Activated CD4-positive, CD25-positive, alpha-beta regulatory T cell treated with anti-CD3 and anti-CD28 coated beads, Interleukin-2, amount 50 U/mL, for 24 hours (primary cell): ENCODE results near the gene FKBP1B.
A peak's percentile ranks its signal among the peaks of the same experiment; 100 is the strongest.
"Not testable (repeated sequence)": the region's sequence is repeated elsewhere in the genome, so short reads cannot be mapped to it uniquely, and the experiment has no call there.

Source experiments
- ATAC-seq, 2 donors: fragments of 150-1000 bp; cut with Tn5 transposase; one replicate each; pipeline ENCODE4 v1.10.0; 2021; ENCODE audit warnings: mild to moderate bottlenecking in 1 of 2, moderate library complexity in 1 of 2

Gene FKBP1B

GRCh38 chr2:24049485-24050021 is at the start of gene FKBP1B:
Gene FKBP1B, plus strand, starts transcription at chr2:24049741. Its CDS starts 109 bp downstream, at chr2:24049850.
- ATAC-seq = no peak

GRCh38 chr2:24007693-24008092 is 41.8 kb upstream of the FKBP1B start:
- ATAC-seq = no peak

GRCh38 chr2:24008672-24009366 is 40.7 kb upstream of the FKBP1B start:
- ATAC-seq = no peak

GRCh38 chr2:24009367-24009679 is 40.2 kb upstream of the FKBP1B start:
- no peak for ATAC-seq

- ATAC-seq = peak in 1 of 2 donors; percentile 36
Observed at GRCh38 chr2:24009680-24010476, 39.7 kb upstream of the FKBP1B start, which contains the start of gene MFSD2B. Gene MFSD2B, plus strand, starts transcription at chr2:24010085. Its CDS starts 12 bp downstream, at chr2:24010097.

- no peak for ATAC-seq
Observed at GRCh38 chr2:24010477-24011249, 38.9 kb upstream of the FKBP1B start.

- no peak for ATAC-seq
Observed at GRCh38 chr2:24011250-24012104, 38.1 kb upstream of the FKBP1B start.

GRCh38 chr2:24012521-24013188 is 36.9 kb upstream of the FKBP1B start:
- no peak for ATAC-seq

GRCh38 chr2:24014902-24015301 is 34.6 kb upstream of the FKBP1B start:
- not testable (repeated sequence) for ATAC-seq

GRCh38 chr2:24015562-24016375 is 33.8 kb upstream of the FKBP1B start:
- ATAC-seq = no peak

GRCh38 chr2:24016376-24016761 is 33.2 kb upstream of the FKBP1B start:
- ATAC-seq = no peak

GRCh38 chr2:24016853-24017703 is 32.5 kb upstream of the FKBP1B start:
- no peak for ATAC-seq

- no peak for ATAC-seq
Observed at GRCh38 chr2:24017711-24018110, 31.8 kb upstream of the FKBP1B start.

- ATAC-seq = no peak
Observed at GRCh38 chr2:24018241-24018640, 31.3 kb upstream of the FKBP1B start.

- no peak for ATAC-seq
Observed at GRCh38 chr2:24019729-24020128, 29.8 kb upstream of the FKBP1B start.

GRCh38 chr2:24020244-24020643 is 29.3 kb upstream of the FKBP1B start:
- ATAC-seq = no peak

GRCh38 chr2:24021122-24021998 is 28.2 kb upstream of the FKBP1B start:
- peak in 1 of 2 donors; percentile 33 for ATAC-seq

GRCh38 chr2:24022324-24022974 is 27.1 kb upstream of the FKBP1B start:
- ATAC-seq = no peak
